Fibroblast of skin of left quadriceps (primary cell): Measurements from ENCODE around the gene TEX19.
A peak's percentile ranks its signal among the peaks of the same experiment; 100 is the strongest.
"Not testable (repeated sequence)": the region's sequence is repeated elsewhere in the genome, so short reads cannot be mapped to it uniquely, and the experiment has no call there.

Experiments used
- DNase-seq, 2 experiments: peaks; one replicate each; pipeline ENCODE4 v3.0.0-alpha.2; 2013; ENCODE audit warnings: low read depth in 2 of 2

The TEX19 gene

DNA sequence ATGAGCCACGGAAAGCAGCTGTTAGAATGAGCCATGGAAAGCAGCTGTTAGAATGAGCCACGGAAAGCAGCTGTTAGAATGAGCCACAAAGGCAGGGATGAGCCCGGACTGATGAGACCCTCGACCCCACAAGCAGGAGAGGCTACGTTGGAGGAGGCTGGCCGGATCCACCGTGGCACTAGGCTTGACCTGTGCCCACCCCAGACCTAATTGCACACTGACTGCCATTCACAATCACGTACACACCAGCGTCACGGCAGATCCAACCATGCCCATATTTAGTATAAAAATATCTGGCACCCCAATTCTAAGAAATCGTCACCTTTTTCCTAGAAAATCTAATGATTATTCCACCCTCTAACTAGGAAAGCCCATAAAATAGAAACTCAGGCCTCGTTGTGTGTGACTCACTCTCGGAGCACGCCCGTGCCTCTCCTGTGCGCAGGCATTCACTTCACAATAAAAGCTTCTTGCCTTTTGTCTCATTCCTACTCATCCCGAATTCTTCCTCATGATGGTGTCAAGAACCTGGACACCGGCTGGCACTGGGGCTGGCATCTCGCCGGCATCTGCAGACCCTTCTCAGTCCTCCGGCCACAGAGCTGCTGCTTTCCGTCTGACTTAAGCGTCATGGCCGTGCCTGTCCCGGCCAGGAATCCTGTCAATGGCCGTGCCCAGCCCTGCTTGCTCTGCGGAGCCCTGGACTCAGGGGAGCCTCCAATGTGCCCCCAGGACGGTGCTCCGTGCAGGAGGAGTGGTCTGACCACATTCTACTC, 20.0 kb upstream of the TEX19 start:
- peak; percentile 54 to 57 for DNase-seq

DNA sequence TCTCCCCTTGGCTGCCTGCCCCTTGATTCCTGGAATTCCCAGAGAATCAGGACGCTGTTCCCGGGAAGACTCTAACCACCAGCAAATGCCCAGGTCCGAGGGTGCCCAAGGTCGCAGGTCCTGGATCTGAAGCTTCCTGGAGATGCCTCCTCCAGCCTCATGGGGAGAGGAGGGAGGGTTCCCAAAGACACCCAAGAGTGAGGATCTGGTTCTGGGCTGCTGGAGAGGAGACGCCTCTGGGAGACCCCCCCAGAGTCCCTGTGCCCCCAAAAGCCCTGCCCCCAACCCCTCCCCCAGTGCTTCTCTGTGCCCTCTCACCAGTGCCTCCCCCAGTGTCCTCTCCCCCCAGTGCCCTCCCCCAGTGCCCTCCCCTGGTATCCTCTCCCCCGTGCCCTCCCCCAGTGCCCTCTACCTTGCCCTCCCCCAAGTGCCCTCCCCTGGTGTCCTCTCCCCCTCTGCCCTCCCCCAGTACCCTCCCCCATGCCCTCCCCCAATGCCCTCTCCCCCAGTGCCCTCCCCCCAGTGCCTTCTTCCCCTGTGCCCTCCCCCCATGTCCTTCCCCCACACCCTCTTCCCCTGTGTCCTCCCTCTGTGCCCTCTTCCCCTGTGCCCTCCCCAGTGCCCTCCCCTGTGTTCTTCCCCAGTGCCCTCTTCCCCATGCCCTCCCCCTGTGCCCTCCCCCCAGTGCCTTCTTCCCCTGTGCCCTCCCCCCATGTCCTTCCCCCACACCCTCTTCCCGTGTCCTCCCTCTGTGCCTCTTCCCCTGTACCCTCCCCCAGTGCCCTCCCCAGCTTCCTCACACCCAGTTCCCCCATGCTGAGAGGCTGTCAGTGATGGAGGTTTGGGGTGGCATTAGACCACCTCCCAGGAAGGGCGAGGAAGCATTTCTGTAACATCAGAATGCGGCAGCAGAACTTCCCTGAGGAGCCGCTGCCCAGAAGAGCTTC, 19.1 kb upstream of the TEX19 start:
- DNase-seq: no peak

DNA sequence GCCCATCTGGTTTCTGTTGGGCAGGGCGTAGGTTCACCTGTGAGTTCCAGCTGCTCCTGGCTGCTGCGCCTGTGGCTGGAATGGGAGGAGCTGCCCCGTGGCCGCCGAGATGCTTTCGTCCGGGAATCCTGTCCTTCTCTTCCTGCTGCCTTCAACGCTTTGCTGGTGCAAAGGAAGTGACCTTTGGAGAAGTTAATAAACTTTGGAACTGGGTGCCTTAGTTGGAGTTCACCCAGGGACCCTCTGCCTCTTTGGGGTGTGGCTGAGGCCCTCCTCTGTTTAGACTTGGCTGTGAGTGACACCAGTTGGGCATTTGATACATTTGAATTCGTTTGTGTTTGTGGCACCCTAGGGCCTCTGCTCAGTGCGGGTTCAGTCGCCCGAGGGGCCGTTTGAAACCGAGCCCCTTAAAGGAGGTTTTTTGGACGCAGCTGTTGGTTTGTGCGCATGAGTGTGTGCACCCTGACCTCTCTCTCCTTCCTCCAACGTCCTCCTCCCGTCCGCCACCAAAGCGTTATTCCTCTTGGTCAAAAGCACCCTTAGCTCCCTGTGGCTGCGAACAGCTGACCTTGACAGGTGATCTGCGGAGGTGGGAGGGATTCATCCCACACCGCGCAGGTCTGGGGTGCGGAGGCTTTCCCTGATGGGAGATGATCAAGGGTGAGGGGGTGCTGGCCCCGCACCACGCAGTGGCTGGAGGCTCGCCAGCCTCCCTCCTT, 16.5 kb upstream of the TEX19 start:
- DNase-seq: no peak

DNA sequence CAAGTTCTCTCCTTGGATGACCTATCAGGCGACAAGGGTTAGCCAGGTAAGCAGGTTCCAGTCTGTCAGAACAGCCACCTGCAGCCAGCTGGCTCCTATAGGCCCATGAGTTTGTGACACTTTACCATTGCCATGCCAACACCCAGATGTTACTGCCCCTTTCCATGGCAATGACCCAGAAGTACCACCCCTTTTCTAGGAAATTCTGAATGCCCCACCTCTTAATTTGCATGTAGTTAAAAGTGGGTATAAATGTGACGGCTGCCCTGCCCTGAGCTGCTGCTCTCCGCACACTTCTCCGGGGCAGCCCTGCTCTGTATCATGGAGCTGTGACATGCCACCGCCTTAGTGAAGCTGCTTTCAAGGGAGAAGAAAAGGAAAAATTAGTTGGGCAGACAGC, 15.5 kb upstream of the TEX19 start:
- no peak for DNase-seq

DNA sequence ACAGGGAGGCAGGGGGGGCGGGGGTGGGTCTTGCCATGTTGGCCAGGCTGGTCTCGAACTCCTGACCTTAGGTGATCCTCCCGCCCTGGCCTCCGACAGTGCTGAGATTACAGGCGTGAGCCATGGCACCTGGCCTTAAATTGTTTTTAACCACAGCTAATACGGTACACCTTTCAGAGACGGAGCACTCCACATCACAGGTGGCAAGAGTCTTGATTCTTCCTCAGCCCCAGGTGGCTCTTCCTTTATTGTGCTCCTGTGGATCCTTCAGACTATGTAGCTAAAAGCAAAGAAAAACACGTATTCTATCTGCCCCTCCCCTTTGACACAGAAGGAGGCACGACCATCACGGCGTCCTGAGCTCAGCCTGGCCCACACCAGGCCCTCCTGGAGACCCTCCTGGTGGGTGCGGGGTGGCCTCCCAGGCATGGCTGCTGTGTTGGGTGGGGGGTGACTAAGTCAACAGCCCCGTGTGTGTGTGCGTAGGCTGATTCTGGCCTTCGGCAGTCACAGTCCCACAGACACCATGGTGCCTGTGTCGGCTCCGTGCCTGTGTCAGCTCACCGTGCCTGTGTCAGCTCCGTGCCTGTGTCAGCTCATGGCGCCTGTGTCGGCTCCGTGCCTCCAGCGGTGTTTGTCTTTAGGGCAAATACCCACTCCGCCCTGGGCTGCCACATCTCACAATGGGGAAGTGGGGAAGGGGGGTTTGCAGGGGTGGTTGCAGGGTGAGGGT, 14.7 kb upstream of the TEX19 start:
- DNase-seq: no peak

DNA sequence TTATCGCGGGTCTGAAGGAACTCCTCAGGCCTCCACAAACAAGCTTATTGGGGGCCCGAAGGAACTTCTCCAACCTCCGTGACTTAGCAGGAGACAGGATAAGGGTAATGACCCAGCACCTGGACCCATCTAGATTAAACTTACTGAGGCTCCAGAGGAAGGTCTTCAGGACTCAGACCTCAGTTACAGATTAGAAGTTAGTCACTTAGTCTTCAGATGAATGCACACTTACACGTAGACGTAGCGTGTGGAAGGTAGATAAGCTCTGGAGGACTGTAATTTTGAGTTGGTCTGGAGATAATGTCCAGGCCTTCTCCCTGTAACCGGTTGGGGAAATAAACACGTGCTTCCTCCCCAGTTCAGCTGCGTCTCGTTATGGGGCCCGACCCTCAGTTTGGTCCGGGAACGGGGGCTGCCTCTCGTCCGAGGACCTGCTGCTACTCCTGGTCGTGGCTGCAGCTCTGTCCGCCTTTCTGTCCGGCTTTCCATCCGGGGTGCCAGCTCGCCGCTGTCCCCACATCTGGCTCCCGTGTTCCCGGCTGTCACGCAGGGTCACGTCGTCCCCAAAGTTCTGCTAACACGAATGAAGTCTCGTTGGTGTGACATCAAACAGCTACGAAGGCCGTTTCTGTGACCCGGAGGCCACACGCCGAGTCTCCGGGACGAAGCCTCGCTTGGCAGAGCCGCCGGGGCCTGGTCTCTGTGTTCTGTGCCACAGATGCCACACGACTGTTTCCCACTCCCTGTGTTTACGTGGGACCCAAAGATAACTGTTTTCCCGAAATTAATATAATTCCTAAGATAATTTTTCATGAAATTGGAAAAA, 13.7 kb upstream of the TEX19 start:
- no peak for DNase-seq

- DNase-seq: no peak
Observed at GRCh38 chr17:82346342-82347300, 12.4 kb upstream of the TEX19 start.

- not testable (repeated sequence) for DNase-seq
Observed at GRCh38 chr17:82347994-82348393, 11.1 kb upstream of the TEX19 start.

- no peak for DNase-seq
Observed at GRCh38 chr17:82348434-82348833, 10.6 kb upstream of the TEX19 start.

- DNase-seq: no peak
Observed at GRCh38 chr17:82348866-82349265, 10.2 kb upstream of the TEX19 start.

GRCh38 chr17:82349287-82349701, 9.8 kb upstream of the TEX19 start:
- DNase-seq: peak; percentile 72 to 74

DNA sequence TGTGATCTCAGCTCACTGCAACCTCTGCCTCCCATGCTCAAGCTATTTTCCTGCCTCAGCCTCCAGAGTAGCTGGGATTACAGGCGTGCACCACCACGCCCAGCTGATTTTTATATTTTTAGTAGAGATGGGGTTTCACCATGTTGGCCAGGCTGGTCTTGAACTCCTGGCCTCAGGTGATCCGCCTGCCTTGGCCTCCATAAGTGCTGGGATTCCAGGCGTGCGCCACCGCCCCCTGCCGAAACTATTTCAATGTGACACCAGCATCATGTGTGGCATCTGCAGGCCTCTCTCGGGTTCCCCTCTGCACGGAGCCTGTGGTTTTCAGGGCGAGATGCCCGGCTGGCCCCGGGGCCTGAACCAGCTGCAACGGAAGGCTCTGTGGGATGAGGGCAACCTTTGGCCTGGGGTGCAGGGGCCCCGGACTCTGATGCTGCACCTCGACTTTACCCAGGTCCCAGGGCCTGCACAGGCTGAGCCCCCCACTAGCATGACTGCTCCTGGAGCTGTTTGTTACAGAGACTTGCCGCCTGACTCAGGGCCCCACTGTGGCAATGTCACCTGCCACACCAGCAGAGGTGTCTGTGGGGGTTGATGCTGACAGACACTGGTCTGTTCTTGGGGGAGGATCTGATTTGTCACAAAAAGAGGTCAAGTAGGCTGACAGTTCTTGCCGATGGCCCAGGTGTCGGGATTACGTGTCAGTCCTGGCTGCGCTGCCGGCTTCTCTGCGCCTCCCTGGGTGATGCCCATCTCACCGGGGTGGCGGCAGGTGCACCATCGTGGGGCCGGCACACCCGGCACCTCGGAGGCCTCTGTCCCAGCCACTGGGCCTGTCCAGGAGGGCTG, 8.6 kb upstream of the TEX19 start:
- no peak for DNase-seq

DNA sequence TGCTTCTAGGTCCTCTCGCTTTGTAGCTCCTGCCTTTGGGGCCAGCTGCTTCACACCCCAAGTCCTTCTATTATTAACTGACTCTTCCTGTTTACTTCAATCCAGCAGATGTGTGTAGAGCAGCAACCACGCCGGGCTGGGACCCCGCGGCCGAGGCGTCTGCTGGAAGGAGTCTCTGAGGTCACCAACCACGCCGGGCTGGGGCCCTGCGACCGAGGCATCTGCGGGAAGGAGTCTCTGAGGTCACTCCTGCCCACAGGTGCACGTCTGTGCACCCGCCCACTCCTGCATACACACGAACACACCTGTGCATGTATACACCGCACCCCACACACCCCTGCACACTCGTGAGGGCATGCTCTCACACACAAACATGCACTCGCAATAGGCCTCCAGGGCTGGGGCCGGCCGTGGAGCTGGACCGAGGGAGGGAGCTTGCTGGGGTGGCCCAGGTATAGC, 7.8 kb upstream of the TEX19 start:
- DNase-seq: no peak

GRCh38 chr17:82351713-82352488, 7.1 kb upstream of the TEX19 start:
- DNase-seq: peak; percentile 52 to 56

GRCh38 chr17:82353484-82353883, 5.6 kb upstream of the TEX19 start:
- DNase-seq: no peak

GRCh38 chr17:82354804-82355308, 4.2 kb upstream of the TEX19 start:
- no peak for DNase-seq

GRCh38 chr17:82355770-82356427, 3.1 kb upstream of the TEX19 start:
- no peak for DNase-seq
